ENCODE data around the gene HSPA2.
"Not testable (repeated sequence)": the region's sequence is repeated elsewhere in the genome, so short reads cannot be mapped to it uniquely, and the experiment has no call there.

The HSPA2 gene

DNA sequence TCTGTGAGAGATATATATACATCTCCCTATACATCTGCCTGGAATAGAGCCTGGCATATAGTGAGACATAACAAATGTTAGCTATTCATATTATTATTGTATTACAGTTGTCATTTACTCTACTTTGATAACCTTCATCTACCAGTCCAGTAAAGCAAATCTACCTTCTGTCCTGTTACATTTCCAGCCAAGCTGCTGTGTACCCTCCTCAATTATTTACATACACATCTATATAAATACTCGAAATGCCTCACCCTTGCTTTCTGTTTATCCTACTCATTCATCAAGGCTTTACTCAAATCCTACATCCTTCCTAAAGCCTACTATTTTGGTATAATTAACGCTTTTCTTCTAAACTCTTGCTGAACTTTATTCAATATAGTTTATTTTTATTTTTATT, 27.3 kb upstream of the HSPA2 start:
- DNase-seq (ENCODE audit: low spot score) (no peak), FAIRE-seq (no peak)

DNA sequence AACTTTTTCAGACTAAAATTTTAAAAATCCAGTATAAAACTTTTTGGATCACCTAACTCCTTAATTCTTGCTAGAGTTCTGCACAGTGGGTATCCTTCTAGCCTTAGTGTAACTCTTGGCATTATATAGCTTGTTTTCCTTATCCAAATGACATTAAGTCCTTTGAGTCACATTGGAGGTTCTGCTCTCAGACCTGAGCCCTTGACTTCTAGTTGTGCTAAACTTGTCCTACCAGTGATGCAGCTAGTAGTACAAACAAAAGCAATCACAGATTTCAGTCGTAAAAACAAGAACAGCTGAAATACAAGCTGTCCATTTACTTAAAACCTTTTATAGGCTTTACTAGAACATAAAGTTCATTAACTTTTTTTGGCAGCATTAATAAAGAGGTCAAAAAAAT, 25.5 kb upstream of the HSPA2 start:
- DNase-seq (ENCODE audit: low spot score), result no peak
- no peak for FAIRE-seq

GRCh38 chr14:64516969-64517368, 23.6 kb upstream of the HSPA2 start:
- FAIRE-seq (no peak), DNase-seq (ENCODE audit: low spot score) (no peak)

GRCh38 chr14:64517667-64518066, 22.9 kb upstream of the HSPA2 start:
- not testable (repeated sequence) for FAIRE-seq

DNA sequence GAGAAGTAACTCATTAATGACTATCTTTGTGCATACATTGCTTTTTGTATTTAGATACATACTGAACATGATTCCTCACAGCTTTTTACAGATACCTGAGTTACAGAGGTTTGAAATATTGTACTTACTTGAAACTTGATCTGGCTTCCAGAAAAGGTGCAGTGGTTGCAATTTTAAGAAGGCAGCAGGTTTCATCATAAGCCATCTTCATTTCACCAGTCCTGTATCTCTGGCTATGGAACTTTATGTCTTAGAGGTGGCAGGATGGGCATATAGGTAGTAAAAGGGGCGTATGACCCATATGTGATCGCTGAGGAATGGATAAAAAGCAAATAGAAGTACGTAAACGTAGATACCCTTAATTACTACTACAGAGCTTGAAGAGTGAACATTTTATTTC, 22.3 kb upstream of the HSPA2 start:
- no peak for FAIRE-seq
- DNase-seq (ENCODE audit: low spot score), result no peak

More at GRCh38 chr14:64517667-64518066, 22.9 kb upstream of the HSPA2 start:
- DNase-seq (ENCODE audit: low spot score), result not testable (repeated sequence)

DNA sequence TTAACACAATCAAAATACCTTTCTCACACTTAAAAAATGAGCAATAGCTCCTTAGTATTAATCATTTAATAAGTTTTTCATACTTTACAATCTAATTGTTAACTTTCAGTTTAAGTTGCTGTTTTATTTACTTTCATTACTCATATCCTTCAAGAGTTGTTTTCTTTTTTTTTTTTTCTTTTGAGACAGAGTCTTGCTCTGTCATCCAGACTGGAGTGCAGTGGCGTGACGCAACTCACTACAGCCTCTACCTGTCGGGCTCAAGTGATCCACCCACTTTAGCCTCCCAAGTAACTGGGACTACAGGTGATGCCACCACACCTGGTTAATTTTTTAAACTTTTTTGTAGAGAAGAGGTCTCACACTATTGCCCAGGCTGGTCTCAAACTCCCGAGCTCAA, 19.8 kb upstream of the HSPA2 start:
- DNase-seq (ENCODE audit: low spot score), result no peak
- no peak for FAIRE-seq

DNA sequence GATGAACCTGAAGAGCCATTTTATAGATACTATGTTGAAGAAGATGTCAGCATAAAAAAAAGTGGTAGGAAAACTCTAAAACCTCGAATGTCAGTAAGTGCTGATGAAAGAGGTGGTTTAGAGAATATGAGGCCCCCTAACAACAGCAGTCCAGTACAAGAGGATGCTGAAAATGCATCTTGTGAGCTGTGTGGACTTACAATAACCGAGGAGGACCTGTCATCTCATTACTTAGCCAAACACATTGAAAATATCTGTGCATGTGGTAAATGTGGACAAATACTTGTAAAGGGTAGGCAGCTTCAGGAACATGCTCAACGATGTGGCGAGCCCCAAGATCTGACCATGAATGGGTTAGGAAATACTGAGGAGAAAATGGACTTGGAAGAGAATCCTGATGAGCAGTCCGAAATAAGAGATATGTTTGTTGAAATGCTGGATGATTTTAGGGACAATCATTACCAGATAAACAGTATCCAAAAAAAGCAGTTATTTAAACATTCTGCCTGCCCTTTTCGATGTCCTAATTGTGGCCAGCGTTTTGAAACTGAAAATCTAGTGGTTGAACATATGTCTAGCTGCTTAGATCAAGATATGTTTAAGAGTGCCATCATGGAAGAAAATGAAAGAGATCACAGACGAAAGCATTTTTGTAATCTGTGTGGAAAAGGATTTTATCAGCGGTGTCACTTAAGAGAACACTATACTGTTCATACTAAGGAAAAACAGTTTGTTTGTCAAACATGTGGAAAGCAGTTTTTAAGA, 17.8 kb upstream of the HSPA2 start:
- DNase-seq (ENCODE audit: low spot score) (no peak), FAIRE-seq (no peak)

GRCh38 chr14:64525354-64525753, 15.2 kb upstream of the HSPA2 start:
- no peak for FAIRE-seq
- DNase-seq (ENCODE audit: low spot score), result no peak

GRCh38 chr14:64531567-64531966, 9.0 kb upstream of the HSPA2 start:
- no peak for FAIRE-seq

DNA sequence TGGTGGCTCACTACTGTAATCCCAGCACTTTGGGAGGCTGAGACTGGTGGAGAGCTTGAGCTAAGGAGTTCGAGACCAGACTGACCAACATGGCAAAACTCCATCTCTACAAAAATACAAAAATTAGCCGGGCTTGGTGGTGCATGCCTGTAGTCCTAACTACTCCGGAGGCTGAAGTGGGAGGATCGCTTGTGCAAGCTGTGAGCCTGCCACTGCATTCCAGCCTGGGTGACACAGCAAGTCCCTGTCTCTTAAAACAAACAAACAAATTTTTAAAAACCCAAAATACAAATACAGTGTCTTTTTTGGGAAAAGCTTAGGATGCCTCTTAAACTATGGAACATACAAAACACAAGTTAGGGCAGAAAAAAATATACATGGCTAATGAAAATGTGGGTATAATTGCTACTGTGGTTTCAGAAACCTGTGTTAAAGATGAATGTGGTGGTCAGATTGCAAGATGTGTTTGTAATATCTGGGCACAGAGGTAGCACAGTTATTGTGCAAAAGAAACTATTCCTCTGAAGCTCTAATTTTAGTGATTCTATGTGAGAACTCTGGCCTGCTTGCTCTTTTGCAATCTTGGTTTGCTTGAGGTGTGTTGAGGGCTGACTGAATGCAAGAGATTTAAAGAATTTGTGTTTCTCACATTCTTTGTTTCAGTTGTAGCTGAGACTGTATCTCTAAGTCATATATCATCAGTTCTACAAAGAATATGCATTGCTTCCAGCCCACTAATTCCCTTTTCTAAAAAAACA, 3.9 kb upstream of the HSPA2 start:
- no peak for DNase-seq (ENCODE audit: low spot score)
- FAIRE-seq, result no peak

More at GRCh38 chr14:64531567-64531966, 9.0 kb upstream of the HSPA2 start:
- DNase-seq (ENCODE audit: low spot score), result no peak

DNA sequence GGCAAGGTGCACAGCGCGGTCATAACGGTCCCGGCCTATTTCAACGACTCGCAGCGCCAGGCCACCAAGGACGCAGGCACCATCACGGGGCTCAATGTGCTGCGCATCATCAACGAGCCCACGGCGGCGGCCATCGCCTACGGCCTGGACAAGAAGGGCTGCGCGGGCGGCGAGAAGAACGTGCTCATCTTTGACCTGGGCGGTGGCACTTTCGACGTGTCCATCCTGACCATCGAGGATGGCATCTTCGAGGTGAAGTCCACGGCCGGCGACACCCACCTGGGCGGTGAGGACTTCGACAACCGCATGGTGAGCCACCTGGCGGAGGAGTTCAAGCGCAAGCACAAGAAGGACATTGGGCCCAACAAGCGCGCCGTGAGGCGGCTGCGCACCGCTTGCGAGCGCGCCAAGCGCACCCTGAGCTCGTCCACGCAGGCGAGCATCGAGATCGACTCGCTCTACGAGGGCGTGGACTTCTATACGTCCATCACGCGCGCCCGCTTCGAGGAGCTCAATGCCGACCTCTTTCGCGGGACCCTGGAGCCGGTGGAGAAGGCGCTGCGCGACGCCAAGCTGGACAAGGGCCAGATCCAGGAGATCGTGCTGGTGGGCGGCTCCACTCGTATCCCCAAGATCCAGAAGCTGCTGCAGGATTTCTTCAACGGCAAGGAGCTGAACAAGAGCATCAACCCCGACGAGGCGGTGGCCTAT, 875 bp downstream of the HSPA2 start:
- DNase-seq (ENCODE audit: low spot score) (no peak), FAIRE-seq (no peak)

- FAIRE-seq (no peak), DNase-seq (ENCODE audit: low spot score) (no peak)
These were observed 1.7 kb downstream of the HSPA2 start for GRCh38 chr14:64541972-64542835.

DNA sequence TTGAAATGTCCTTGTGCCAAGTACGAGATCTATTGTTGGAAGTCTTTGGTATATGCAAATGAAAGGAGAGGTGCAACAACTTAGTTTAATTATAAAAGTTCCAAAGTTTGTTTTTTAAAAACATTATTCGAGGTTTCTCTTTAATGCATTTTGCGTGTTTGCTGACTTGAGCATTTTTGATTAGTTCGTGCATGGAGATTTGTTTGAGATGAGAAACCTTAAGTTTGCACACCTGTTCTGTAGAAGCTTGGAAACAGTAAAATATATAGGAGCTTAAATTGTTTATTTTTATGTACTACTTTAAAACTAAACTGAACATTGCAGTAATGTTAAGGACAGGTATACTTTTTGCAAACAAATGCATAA, 2.3 kb downstream of the HSPA2 start:
- DNase-seq (ENCODE audit: low spot score), result no peak
- no peak for FAIRE-seq

DNA sequence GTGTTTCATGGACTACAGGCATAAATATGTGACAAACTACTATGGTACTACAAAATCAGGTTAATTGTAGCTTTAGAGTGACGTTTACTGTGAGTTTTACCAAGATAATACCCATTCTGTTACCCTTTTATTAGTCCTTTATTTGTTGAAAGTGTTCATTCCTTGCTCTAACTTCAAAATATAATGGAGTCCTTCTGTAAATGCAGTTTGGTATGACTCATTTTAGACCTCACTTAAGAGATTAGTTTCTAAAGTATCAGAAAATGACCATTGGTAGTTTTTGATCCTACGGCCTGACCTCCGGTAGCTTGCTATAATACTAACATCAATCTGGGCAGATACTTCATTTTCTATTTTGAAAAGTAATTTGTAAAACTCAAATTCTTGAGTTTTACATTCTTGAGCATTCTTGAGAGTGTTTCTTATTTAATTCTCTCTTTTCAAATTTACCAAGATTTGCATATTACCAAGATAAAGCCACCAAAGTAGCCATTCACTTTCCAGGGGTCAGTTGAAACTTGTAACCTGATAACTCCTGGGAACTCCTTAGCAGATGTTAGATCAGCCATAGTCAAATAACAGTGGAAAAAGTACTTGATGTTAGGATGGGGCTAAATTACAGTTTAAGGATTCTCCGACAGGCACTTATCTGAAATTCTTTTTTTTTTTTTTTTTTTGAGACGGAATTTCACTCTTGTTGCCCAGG, 4.2 kb downstream of the HSPA2 start:
- DNase-seq (ENCODE audit: low spot score) (no peak), FAIRE-seq (no peak)

DNA sequence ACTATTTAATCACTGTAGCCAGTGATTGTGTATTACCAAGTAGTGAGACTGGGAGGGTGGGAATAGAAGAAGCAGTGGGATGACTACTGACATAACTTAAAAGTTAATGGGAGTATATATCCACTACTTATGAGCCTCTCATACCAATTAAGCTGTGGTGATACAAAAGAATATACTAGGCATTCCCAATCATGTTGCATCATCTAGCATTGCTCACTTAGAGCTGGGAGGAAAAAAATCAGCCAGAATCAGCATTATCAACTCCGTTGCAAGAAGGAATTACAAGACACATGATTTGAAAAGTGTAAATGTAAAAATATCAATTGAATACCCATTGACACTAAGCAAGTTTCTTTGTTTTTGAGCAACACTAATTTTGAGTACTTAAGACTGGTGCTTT, 8.5 kb downstream of the HSPA2 start:
- no peak for FAIRE-seq
- DNase-seq (ENCODE audit: low spot score), result no peak

DNA sequence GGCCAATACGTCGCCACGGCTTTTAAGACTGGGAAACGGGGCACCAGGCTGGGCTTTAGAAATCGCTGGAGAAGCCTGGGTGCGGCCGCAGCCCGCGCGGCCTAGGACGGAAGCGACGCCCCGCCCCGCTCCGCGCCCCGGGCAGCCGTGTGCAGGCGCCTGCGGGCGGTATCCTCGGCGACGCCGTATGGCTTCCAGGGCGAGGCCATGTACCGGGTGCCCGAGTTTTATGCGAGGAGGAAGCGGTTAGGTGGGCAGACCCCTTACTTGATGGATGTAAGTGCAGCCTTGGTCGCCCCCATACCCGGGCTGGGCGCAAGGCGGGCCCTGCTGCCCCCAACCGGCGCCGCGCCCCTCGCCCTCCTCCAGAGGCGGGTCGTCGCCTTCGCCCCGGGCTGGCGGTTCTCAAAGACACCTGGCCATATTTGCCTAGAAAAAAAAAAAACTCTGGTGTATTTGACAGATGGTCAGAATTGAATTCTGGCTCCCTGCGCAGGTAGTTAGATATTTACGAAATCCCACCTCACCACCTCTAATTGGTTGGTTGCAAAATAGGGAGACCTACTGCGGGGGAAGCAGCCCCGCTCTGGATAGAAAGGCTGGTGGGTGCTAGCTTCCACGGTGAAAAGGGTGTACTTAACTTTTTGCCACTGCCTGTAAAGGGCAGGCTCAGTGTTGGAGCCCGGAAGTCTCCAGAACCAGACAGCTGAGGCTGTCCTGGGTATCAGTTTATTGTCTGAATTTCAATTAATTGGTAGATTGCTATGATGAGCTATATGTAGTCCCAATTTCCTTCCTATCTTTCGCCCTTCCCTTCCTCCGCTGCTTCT, 9.5 kb downstream of the HSPA2 start, which contains the start of gene PPP1R36:
PPP1R36 (plus strand) TSS at position 171 of the 830 bp plus-strand sequence; CDS start at position 208, 37 bp downstream.
- no peak for DNase-seq (ENCODE audit: low spot score)
- no peak for FAIRE-seq

DNA sequence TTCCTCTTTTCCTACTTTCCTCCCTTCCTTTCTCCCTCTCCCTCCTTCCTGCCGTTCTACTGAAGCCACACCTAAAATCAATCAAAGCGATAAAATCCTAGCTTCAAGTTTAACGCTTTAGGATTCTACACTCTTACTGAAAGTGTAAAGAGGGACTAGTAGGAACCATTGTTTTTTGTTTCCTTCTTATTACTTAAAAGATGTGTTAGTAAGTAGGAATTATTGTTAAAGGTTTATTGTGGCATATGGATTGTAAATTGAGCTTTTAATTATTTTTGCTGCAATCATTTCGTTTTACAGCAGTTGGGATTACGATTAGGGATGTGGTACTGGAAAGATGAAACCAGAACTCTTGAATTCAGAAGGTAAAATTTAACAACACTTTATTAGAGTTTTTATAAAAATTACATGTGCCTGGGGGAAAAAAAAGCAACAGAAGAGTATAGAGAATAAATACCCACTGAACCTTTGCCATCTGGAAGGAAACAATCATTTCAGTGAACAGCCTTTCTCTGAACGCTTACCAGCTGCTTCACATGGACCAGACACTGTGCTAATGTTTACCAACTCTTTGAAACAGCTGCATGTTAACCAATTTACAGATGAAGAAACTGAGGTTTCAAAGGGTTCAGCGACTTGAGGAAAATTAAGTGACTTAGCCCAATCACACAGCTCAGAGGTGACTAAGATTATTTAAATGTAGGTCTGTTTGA, 10.2 kb downstream of the HSPA2 start:
- FAIRE-seq (no peak), DNase-seq (ENCODE audit: low spot score) (no peak)

DNA sequence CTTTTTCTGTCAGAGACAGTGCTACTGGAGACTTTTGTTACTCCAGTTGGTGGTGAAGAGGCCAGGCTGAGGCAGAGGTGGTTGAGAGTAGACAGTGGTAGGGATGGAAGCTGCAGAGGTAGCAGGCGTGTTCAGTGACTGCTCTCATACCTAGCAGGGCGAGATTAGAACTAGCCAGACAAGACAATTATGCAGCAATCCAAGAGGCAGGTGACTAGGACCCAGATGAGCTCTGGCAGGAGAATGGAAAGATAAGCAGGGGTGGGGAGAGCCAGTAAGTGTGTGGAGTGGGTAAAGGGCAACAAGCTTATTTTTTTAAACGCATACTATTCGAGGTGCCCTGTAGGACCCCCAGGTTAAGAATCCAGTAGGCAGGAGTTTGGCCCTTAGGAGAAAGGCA, 14.0 kb downstream of the HSPA2 start:
- FAIRE-seq, result no peak
- DNase-seq (ENCODE audit: low spot score), result no peak

- FAIRE-seq, result no peak
- no peak for DNase-seq (ENCODE audit: low spot score)
These were observed 16.0 kb downstream of the HSPA2 start for GRCh38 chr14:64556526-64556925.

Data from RCC 7860 (cell line).